ENCODE data around the gene RAD51. TPM values are rescaled to one million over a fixed set of nuclear protein-coding genes. Genes with fewer than 3 reads are reported as not detected.

Gene RAD51
- total and polyA plus RNA-seq, 9 of the 15 experiments (the other 6 are each of a cell fraction or from before 2014, with no cell fraction given) = 16.0 to 63.8 (median 34.6) TPM

GRCh38 chr15:40762919-40763800 lies 68.2 kb downstream of the RAD51 start (continued):
- no peak for TF ChIP-seq HMG20A (CRISPR knock-in tag; conservative IDR thresholded peaks at IDR 0.05)
- TF ChIP-seq SNIP1 (IDR thresholded peaks at IDR 0.05; ENCODE audit: low read depth) = 0 out of 2 replicates have a peak, but pooled peaks have one; percentile 48
- TF ChIP-seq ZNF146 (CRISPR knock-in tag; IDR thresholded peaks at IDR 0.05; ENCODE audit: unreplicated experiment) = no peak
- TF ChIP-seq ZNF316 (IDR thresholded peaks at IDR 0.05) = peak; percentile 66
- TF ChIP-seq TARDBP (IDR thresholded peaks at IDR 0.05) = no peak
- TF ChIP-seq, protein P1, sequence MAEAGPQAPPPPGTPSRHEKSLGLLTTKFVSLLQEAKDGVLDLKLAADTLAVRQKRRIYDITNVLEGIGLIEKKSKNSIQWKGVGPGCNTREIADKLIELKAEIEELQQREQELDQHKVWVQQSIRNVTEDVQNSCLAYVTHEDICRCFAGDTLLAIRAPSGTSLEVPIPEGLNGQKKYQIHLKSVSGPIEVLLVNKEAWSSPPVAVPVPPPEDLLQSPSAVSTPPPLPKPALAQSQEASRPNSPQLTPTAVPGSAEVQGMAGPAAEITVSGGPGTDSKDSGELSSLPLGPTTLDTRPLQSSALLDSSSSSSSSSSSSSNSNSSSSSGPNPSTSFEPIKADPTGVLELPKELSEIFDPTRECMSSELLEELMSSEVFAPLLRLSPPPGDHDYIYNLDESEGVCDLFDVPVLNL (CRISPR knock-in tag; IDR thresholded peaks at IDR 0.05; ENCODE audit: low read depth) = 0 out of 2 replicates have a peak, but pooled peaks have one; percentile 25
- no peak for TF ChIP-seq ZNF695 (CRISPR knock-in tag; IDR thresholded peaks at IDR 0.05)
- TF ChIP-seq ZNF41 (CRISPR knock-in tag; conservative IDR thresholded peaks at IDR 0.05) = no peak
- TF ChIP-seq ZNF584 (CRISPR knock-in tag; IDR thresholded peaks at IDR 0.05; ENCODE audit: low read depth) = no peak
- 0 out of 2 replicates have a peak, but pooled peaks have one; percentile 40 for TF ChIP-seq ELF2 (CRISPR knock-in tag; IDR thresholded peaks at IDR 0.05)
- peak; percentile 73; the same call in 1 of the 2 replicates for TF ChIP-seq HDAC2 (IDR thresholded peaks at IDR 0.05)
- 0 out of 2 replicates have a peak, but pooled peaks have one; percentile 7 for TF ChIP-seq CEBPG (CRISPR knock-in tag; IDR thresholded peaks at IDR 0.05)
- no peak for TF ChIP-seq CEBPG (tag; conservative IDR thresholded peaks at IDR 0.05 in 1 of 2, IDR thresholded peaks at IDR 0.05 in 1 of 2)
- peak in 1 of 3 experiments; percentile 7 for TF ChIP-seq YY1 (IDR thresholded peaks at IDR 0.05; ENCODE audit: borderline replicate concordance in 1 of 3, control insufficient read depth in 1 of 3, extremely low read depth in 1 of 3, insufficient read depth in 3 of 3, insufficient read length in 1 of 3, insufficient replicate concordance in 2 of 3, low read depth in 1 of 3, low read length in 2 of 3)
- TF ChIP-seq, protein P2, sequence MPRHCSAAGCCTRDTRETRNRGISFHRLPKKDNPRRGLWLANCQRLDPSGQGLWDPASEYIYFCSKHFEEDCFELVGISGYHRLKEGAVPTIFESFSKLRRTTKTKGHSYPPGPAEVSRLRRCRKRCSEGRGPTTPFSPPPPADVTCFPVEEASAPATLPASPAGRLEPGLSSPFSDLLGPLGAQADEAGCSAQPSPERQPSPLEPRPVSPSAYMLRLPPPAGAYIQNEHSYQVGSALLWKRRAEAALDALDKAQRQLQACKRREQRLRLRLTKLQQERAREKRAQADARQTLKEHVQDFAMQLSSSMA (CRISPR knock-in tag; IDR thresholded peaks at IDR 0.05) = no peak
- no peak for TF ChIP-seq ZBTB17 (CRISPR knock-in tag; IDR thresholded peaks at IDR 0.05)
- no peak for TF ChIP-seq NFXL1 (CRISPR knock-in tag; IDR thresholded peaks at IDR 0.05)
- TF ChIP-seq CXXC5 (CRISPR knock-in tag; IDR thresholded peaks at IDR 0.05) = peak; percentile 95
- TF ChIP-seq SLC30A9 (CRISPR knock-in tag; IDR thresholded peaks at IDR 0.05) = no peak
- 0 out of 2 replicates have a peak, but pooled peaks have one; percentile 68 for TF ChIP-seq E2F3 (CRISPR knock-in tag; IDR thresholded peaks at IDR 0.05)
- TF ChIP-seq BRCA1 (IDR thresholded peaks at IDR 0.05) = no peak
- no peak for TF ChIP-seq BRCA1 (CRISPR knock-in tag; IDR thresholded peaks at IDR 0.05)
- TF ChIP-seq FOXA3 (CRISPR knock-in tag; conservative IDR thresholded peaks at IDR 0.05 in 1 of 2, IDR thresholded peaks at IDR 0.05 in 1 of 2) = peak in 1 of 2 experiments; percentile 55; a peak in 1 of 4 replicates
- 0 out of 2 replicates have a peak, but pooled peaks have one; percentile 49 for TF ChIP-seq ZBTB49 (CRISPR knock-in tag; IDR thresholded peaks at IDR 0.05; ENCODE audit: borderline replicate concordance)
- no peak for TF ChIP-seq ZNF551 (CRISPR knock-in tag; IDR thresholded peaks at IDR 0.05)
